Astrocyte (in vitro differentiated cells and primary cell): ENCODE measurements around the gene FGGY. TPM values are rescaled to one million over a fixed set of nuclear protein-coding genes. Genes with fewer than 3 reads are reported as not detected.
A peak's percentile ranks its signal among the peaks of the same experiment; 100 is the strongest.

Experiments used
- DNase-seq: peaks from one replicate; pipeline ENCODE4 v3.0.0-alpha.2; 2010; ENCODE audit warnings: low read depth
- FAIRE-seq: peaks from 2 replicates; lab custom pipeline; 2011; peaks lifted over from hg19 to GRCh38; lab: Jason Lieb, UNC
- H2AFZ ChIP-seq: 2 replicates; pipeline ENCODE4 v1.6.0; 2012; ENCODE audit warnings: low read depth, low read length, inconsistent platforms
- H3K27ac ChIP-seq: 2 replicates; pipeline ENCODE4 v1.5.1; 2011; ENCODE audit warnings: low read depth, low read length, inconsistent platforms
- H3K27me3 ChIP-seq: 2 replicates; pipeline ENCODE4 v1.6.0; 2011; ENCODE audit warnings: low read length, inconsistent platforms; ENCODE audit not compliant: insufficient read depth
- H3K36me3 ChIP-seq: 2 replicates; pipeline ENCODE4 v1.5.1; 2011; ENCODE audit warnings: low read length, inconsistent platforms; ENCODE audit not compliant: insufficient read depth
- H3K4me1 ChIP-seq: 2 replicates; pipeline ENCODE4 v1.5.1; 2011; ENCODE audit warnings: low read length, inconsistent platforms; ENCODE audit not compliant: insufficient read depth
- H3K4me2 ChIP-seq: 2 replicates; pipeline ENCODE4 v1.6.0; 2012; ENCODE audit warnings: low read length, inconsistent platforms
- H3K4me3 ChIP-seq: 2 replicates; pipeline ENCODE4 v1.5.1; 2011; ENCODE audit warnings: low read depth, mild to moderate bottlenecking, low read length, inconsistent platforms; ENCODE audit not compliant: insufficient read depth
- H3K79me2 ChIP-seq: 2 replicates; pipeline ENCODE4 v1.6.0; 2012; ENCODE audit warnings: mild to moderate bottlenecking, low read length, inconsistent platforms; ENCODE audit not compliant: insufficient read depth
- H3K9ac ChIP-seq: 2 replicates; pipeline ENCODE4 v1.6.0; 2012; ENCODE audit warnings: mild to moderate bottlenecking, low read length, inconsistent platforms
- H3K9me3 ChIP-seq: 2 replicates; pipeline ENCODE4 v1.5.1; 2012; ENCODE audit warnings: low read depth, mild to moderate bottlenecking, low read length, inconsistent platforms; ENCODE audit not compliant: insufficient read depth
- H4K20me1 ChIP-seq: 2 replicates; pipeline ENCODE4 v1.6.0; 2012; ENCODE audit warnings: low read length, inconsistent platforms; ENCODE audit not compliant: insufficient read depth
- H3K27ac Mint-ChIP-seq: one replicate; pipeline ENCODE4 v1.8.0; 2021; ENCODE audit warnings: mild to moderate bottlenecking, mixed read lengths; ENCODE audit not compliant: unreplicated experiment
- H3K27me3 Mint-ChIP-seq: one replicate; pipeline ENCODE4 v1.8.0; 2021; ENCODE audit warnings: low read depth, mixed read lengths; ENCODE audit not compliant: unreplicated experiment
- H3K36me3 Mint-ChIP-seq: one replicate; pipeline ENCODE4 v1.8.0; 2021; ENCODE audit warnings: low read depth, mixed read lengths; ENCODE audit not compliant: unreplicated experiment
- H3K4me1 Mint-ChIP-seq: one replicate; pipeline ENCODE4 v1.8.0; 2021; ENCODE audit warnings: low read depth, mixed read lengths; ENCODE audit not compliant: unreplicated experiment
- H3K4me3 Mint-ChIP-seq: one replicate; pipeline ENCODE4 v1.8.0; 2021; ENCODE audit warnings: mild to moderate bottlenecking, moderate library complexity, mixed read lengths; ENCODE audit not compliant: unreplicated experiment
- H3K9me3 Mint-ChIP-seq: one replicate; pipeline ENCODE4 v1.8.0; 2021; ENCODE audit warnings: mild to moderate bottlenecking, mixed read lengths; ENCODE audit not compliant: unreplicated experiment
- EZH2 ChIP-seq: IDR thresholded peaks from 2 replicates; pipeline ENCODE4 v1.6.1; 2012; ENCODE audit warnings: mild to moderate bottlenecking, low read length, inconsistent platforms; ENCODE audit not compliant: insufficient read depth
- total RNA-seq: library from RNA; stranded (reverse); gene quantifications from 2 replicates; pipeline ENCODE4 v1.2.1, GENCODE V29; 2021
- TF ChIP-seq, protein P1 (sequence below): IDR thresholded peaks from 2 replicates; pipeline ENCODE4 v1.5.1; 2011; ENCODE audit warnings: low read depth, mild to moderate bottlenecking, inconsistent platforms, low read length, moderate library complexity; ENCODE audit not compliant: insufficient read depth

Gene FGGY
- total RNA-seq, 1 donor from 2014 or later: 6.8 TPM

DNA sequence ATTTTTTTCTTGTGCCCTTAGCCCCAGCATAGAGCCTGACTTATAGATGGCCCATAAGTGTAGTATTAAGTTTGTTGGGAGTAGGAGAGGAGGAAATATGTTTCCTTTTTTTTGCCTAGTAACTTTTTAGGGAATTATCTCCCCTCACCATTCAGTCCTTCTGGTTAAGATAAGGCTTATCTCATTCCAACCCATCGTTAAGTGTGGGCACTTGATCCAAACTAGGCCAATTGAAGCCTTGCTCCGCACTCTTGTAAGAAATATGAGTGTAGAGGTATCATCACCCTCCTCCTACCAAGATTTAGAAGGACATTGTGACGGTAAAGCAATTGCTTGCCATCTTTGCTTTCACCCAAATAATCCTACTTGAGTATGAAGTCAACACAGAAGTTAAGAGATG lies 8.8 kb upstream of the FGGY start:
- H3K4me1 Mint-ChIP-seq: no peaks in the 10 kb centered on the region
- Histone ChIP-seq H3K79me2 (no peaks in the 10 kb centered on the region), H3K4me3 (no peak overlapping the region), H3K9me3 (no peaks in the 10 kb centered on the region), H4K20me1 (no peaks in the 10 kb centered on the region), H3K27ac (no peak overlapping the region), H3K27me3 (no peaks in the 10 kb centered on the region), H3K4me1 (no peaks in the 10 kb centered on the region), H3K9ac (no peak overlapping the region), H3K4me2 (no peak overlapping the region), H3K36me3 (no peaks in the 10 kb centered on the region), H2AFZ (no peak overlapping the region)
- no peak for DNase-seq
- H3K27me3 Mint-ChIP-seq: peaks cover under 1% of the 10 kb centered on the region
- no peak for FAIRE-seq
- no peak overlapping the region for H3K4me3 Mint-ChIP-seq
- H3K9me3 Mint-ChIP-seq: no peaks in the 10 kb centered on the region
- H3K27ac Mint-ChIP-seq: no peak overlapping the region
- TF ChIP-seq, protein P1, sequence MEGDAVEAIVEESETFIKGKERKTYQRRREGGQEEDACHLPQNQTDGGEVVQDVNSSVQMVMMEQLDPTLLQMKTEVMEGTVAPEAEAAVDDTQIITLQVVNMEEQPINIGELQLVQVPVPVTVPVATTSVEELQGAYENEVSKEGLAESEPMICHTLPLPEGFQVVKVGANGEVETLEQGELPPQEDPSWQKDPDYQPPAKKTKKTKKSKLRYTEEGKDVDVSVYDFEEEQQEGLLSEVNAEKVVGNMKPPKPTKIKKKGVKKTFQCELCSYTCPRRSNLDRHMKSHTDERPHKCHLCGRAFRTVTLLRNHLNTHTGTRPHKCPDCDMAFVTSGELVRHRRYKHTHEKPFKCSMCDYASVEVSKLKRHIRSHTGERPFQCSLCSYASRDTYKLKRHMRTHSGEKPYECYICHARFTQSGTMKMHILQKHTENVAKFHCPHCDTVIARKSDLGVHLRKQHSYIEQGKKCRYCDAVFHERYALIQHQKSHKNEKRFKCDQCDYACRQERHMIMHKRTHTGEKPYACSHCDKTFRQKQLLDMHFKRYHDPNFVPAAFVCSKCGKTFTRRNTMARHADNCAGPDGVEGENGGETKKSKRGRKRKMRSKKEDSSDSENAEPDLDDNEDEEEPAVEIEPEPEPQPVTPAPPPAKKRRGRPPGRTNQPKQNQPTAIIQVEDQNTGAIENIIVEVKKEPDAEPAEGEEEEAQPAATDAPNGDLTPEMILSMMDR: no peak
- no peak for TF ChIP-seq EZH2
- no peaks in the 10 kb centered on the region for H3K36me3 Mint-ChIP-seq

DNA sequence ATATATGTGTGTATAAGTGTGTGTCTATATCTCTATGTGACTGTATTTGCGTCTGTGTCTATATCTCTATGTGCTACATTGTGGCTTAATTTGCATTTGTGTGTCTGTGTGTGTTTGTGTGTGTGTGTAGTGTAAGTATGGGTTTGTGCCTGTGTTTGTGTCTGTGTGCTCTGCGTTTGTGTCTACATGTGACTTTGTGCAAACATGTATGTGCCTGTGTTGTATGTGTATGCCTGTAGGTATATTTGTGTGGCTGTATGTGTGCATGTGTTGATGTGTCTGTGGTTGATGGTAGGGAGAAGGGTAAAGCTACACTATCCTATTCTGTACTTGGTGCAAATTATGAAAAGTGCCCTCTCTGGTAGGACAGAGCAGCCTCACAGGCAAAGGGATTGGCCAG lies 7.3 kb upstream of the FGGY start:
- FAIRE-seq (no peak), DNase-seq (no peak)
- no peaks in the 10 kb centered on the region for H3K79me2 ChIP-seq
- no peak for TF ChIP-seq EZH2
- TF ChIP-seq, protein P1: no peak
- no peaks in the 10 kb centered on the region for H3K9me3 ChIP-seq
- Mint-ChIP-seq H3K4me3 (no peak overlapping the region), H3K36me3 (no peaks in the 10 kb centered on the region), H3K27ac (no peak overlapping the region), H3K9me3 (no peaks in the 10 kb centered on the region), H3K4me1 (no peaks in the 10 kb centered on the region), H3K27me3 (no peaks in the 10 kb centered on the region)
- no peak overlapping the region for H3K9ac ChIP-seq
- H3K27ac ChIP-seq: no peak overlapping the region
- H2AFZ ChIP-seq: no peak overlapping the region
- no peaks in the 10 kb centered on the region for H3K4me1 ChIP-seq
- no peak overlapping the region for H3K4me3 ChIP-seq
- no peaks in the 10 kb centered on the region for H3K36me3 ChIP-seq
- no peaks in the 10 kb centered on the region for H4K20me1 ChIP-seq
- no peaks in the 10 kb centered on the region for H3K27me3 ChIP-seq
- H3K4me2 ChIP-seq: no peak overlapping the region

DNA sequence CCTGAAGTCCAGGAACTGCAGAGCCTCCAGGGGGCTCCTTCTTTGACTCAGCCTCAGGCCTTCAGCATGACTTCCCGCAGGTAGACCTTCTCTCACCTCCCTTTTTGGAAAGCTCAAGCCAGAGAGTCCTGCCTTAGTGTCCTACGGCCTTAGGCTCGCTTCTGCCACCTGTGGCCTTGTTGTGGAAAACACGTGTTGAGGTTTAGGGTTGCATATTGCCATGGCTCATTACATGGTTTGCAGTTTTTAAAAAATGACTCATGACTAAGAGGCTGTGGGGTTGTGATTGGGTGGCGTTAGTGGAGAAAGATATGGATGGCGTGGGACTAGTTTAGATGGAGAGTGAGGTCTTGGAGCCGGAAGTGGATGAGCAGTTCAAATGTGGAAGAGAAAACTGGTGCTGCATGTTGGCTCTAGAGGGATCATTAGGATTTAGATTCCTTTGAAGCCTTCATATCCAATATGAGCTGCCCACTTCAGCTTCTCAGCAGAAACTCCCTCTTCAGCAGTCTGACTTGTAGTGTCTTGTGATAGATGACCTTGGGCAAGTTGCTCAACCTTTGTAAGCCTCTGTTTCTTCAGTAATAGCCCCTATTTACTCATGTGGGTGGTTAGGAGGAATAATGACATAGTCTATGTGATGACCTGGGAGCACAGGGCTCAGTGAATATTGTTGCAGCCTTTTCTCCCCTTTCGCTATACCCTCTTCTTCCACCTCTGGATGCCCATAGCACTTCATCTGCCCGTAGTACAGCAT lies 6.5 kb upstream of the FGGY start:
- H3K27ac Mint-ChIP-seq: no peak overlapping the region
- Histone ChIP-seq H2AFZ (no peak overlapping the region), H3K79me2 (no peaks in the 10 kb centered on the region), H3K27ac (no peak overlapping the region), H3K27me3 (no peaks in the 10 kb centered on the region), H3K9ac (no peak overlapping the region), H4K20me1 (no peaks in the 10 kb centered on the region), H3K4me1 (no peaks in the 10 kb centered on the region), H3K36me3 (no peaks in the 10 kb centered on the region), H3K9me3 (no peaks in the 10 kb centered on the region), H3K4me2 (no peak overlapping the region), H3K4me3 (no peak overlapping the region)
- FAIRE-seq: no peak
- DNase-seq: peak; percentile 38
- no peaks in the 10 kb centered on the region for H3K27me3 Mint-ChIP-seq
- H3K4me3 Mint-ChIP-seq: no peak overlapping the region
- H3K36me3 Mint-ChIP-seq: no peaks in the 10 kb centered on the region
- no peaks in the 10 kb centered on the region for H3K9me3 Mint-ChIP-seq
- H3K4me1 Mint-ChIP-seq: no peaks in the 10 kb centered on the region
- no peak for TF ChIP-seq EZH2
- TF ChIP-seq, protein P1: peak; percentile 33
